ENCODE data around the gene LIN7B.
A peak's percentile ranks its signal among the peaks of the same experiment; 100 is the strongest.
"Not testable (repeated sequence)": the region's sequence is repeated elsewhere in the genome, so short reads cannot be mapped to it uniquely, and the experiment has no call there.

The LIN7B gene

DNA sequence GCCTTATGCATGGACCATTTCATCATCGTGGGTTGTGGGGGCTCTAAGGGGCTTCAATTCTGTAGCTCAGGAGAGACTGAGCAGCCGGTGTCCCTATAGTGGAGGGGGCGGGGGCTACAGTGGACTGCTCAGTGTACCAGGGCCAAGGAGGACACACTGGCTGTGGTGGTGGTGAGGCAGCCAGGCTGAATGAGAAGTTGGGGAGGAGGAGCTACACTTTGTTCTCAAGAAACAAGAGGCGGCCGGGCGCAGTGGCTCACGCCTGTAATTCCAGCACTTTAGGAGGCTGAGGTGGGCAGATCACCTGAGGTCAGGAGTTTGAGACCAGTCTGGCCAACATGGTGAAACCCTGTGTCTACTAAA lies 32.2 kb downstream of the LIN7B start:
- DNase-seq, result not testable (repeated sequence)

DNA sequence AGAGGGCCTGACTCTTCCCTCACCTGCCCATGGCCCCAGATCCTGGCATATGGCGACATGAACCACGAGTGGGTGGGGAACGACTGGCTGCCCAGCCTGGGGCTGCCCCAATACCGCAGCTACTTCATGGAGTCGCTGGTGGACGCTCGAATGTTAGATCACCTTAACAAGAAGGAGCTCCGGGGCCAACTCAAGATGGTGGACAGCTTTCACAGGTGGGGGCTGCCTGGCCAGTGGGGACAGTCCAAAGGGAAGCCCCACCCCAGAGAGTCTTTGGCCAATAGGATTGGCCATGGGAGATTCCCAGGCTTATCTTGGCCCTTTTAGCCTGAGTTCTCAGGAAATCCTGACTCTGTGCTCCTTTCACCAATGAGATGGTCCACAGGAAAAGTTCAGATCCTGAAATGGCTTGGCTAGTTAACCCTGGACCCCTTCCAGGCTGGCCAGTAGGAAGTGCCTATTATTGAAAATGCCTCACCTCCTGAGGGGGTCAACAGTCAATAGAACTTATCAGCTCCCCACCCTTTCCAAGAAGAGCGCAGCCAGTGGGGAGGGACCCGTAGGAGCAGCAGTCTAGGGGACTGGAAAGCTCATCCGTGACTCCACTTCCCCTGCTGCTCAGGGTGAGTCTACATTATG lies 34.0 kb downstream of the LIN7B start:
- DNase-seq, result no peak

DNA sequence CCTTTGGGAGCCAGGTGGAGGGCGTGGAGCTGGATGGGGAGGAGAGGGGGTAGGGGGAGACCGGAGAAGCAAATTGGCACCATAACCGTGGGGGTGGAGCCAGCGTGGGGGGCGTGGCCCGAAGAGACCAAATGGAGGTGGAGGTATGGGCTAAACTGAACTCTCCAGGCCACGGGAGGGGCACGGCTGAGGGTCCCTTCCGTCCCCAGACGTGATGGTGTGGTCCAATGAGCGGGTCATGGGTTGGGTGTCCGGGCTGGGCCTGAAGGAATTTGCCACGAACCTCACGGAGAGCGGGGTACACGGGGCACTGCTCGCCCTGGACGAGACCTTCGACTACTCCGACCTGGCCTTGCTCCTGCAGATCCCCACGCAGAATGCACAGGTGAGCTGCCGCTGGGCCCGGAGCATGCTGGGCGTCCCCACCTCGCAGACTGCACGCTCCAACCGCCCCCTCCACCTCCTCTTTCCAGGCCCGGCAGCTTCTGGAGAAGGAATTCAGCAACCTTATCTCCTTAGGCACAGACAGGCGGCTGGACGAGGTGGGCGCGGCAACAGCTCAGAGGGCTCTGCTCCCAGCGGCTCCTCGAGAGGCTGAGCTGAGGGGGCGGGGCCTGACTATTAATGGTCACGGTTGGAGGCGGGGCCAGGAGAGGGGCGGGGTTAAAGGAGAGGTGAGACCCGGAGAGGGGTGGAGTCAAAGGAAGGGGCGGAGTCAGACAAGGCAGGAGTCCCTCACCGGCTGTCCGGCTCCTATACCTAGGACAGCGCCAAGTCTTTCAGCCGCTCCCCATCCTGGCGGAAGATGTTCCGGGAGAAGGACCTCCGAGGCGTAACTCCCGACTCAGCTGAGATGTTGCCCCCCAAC lies 34.8 kb downstream of the LIN7B start:
- DNase-seq, result peak; percentile 84

DNA sequence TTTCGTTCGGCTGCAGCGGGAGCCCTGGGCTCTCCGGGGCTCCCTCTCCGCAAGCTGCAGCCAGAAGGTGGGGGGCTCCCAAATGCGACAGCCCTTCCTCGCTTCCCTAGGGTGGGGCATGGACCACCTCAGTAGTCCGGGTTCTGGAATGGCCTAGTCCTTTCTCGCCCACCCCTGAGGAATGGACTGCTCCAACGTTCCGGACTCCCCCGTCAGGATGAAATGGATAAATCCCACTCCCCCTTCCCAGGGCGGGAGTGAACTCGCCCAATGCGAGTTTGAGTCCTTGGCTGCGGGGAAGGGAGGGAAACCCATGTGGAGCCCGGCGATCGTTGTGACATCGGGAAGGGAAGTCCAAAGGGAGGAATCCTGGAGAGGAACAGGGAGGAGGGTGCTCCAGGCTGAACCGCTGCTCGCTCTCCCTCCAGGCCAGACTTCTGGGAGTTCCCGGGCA lies 35.5 kb downstream of the LIN7B start:
- peak; percentile 67 for DNase-seq

- peak; percentile 90 for DNase-seq
Observed at GRCh38 chr19:49150106-49150943, 36.2 kb downstream of the LIN7B start.

DNA sequence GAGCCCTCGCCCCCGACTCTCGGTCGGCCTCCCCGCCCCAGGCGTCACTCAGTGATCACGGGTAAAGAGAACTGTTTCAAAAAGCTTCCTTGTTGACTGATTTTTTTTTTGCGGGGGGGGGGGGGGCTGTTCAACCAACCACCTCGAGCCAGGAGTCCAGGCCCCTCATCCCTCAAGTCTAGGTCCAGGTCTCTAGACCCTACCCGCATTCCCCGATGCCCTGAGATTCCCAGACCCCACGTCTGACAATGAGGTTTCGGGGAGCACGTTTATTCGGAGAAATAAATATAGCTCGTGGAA lies 36.7 kb downstream of the LIN7B start:
- DNase-seq, result no peak

GRCh38 chr19:49151267-49152118 lies 37.3 kb downstream of the LIN7B start:
- peak; percentile 81 for DNase-seq

DNA sequence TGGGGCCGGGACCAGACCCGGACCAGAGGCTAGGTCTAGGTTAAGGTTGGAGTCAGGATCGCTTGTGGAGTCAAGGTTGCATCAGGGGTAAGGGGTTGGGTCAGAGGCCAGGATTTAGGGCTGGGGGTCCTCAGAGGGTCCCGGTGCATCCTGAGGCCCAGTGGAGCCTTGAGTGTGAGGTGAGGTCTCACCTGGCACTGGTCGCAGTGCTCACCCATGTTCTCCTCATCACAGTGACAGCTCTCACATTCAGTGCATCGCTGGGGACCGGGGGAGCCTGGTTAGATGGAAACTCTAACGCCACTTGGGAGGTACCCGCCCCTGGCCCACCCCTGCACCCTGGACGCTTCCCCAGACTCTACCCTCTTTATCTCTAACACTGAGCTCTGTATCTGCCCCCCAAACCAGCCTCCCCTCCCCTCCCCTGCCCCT lies 38.0 kb downstream of the LIN7B start:
- DNase-seq, result no peak

- no peak for DNase-seq
Observed at GRCh38 chr19:49153167-49153809, 39.1 kb downstream of the LIN7B start.

GRCh38 chr19:49154279-49154678 lies 40.1 kb downstream of the LIN7B start:
- no peak for DNase-seq

- no peak for DNase-seq
Observed at GRCh38 chr19:49155005-49155819, 41.0 kb downstream of the LIN7B start, which contains the start of gene HRC. TSS of gene HRC (minus strand) at chr19:49155396. CDS start at chr19:49155237, 159 bp downstream.

- DNase-seq, result no peak
Observed at GRCh38 chr19:49155820-49156346, 41.7 kb downstream of the LIN7B start.

- peak; percentile 83 for DNase-seq
Observed at GRCh38 chr19:49157445-49158224, 43.5 kb downstream of the LIN7B start, which contains the start of gene TRPM4. TSS of gene TRPM4 (plus strand) at chr19:49157792. CDS start at chr19:49157867, 75 bp downstream.

- no peak for DNase-seq
Observed at GRCh38 chr19:49160450-49161189, 46.5 kb downstream of the LIN7B start.

- DNase-seq, result no peak
Observed at GRCh38 chr19:49161987-49162386, 47.8 kb downstream of the LIN7B start.

DNA sequence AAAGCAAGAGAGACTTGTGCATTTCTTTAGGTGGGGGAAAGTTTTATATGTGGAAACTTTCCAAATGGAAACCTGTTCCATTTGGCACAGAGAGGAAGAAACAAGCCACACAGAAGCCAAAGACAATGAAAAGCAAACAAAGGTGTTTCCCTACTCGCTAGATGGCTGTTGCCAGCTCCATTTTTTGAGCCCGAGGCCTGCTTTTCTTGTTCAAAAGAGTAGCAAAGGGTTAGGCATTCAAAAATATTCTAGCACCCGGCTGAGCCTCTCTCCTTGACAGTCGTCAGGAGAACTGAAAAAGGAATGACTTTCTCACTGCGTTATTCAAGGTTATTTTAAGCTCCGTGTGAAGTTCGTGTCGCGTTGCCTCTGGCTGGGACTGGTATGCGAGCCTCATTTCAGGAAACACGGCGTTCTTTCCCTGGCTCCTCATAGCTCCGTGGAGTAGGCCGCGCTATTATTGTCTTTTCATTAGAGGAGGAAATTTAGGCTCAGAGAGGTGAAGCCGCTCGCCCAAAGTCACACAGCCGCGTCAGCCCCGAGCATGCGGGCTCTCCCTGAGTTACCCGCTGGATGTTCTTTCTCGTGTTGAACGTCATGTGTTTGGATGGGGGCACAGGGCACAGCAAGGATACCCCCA lies 51.1 kb downstream of the LIN7B start:
- DNase-seq, result peak; percentile 16

DNA sequence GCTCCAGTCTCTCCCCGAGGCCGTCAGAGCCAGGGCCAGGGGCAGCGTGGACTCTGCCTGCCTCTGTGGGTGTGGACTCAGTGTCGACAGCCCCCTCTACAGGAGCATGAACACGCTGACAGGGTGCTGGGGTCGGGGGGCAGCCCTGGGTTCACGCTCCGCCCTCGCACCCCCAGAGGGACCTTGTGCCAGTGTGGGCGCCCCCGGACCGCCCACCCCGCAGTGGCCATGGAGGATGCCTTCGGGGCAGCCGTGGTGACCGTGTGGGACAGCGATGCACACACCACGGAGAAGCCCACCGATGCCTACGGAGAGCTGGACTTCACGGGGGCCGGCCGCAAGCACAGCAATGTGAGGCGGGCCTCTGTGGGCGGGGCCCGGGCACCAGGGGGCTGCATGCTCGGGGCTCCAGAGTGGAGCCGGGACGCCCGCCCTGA lies 51.7 kb downstream of the LIN7B start:
- no peak for DNase-seq

- no peak for DNase-seq
Observed at GRCh38 chr19:49167857-49168409, 53.8 kb downstream of the LIN7B start.
